MM.1S (cell line): ENCODE measurements around the gene JUN.

ENCODE experiments used
- EZH2 ChIP-seq: fragments of 300-600 bp; sonication (generic); optimal IDR thresholded peaks from 2 replicates; pipeline ENCODE3; 2017; ENCODE audit warnings: low read depth, mild to moderate bottlenecking, antibody characterized with exemption, low read length, mixed read lengths
- EZH2phosphoT487 ChIP-seq: fragments of 300-600 bp; sonication (generic); IDR thresholded peaks from 2 replicates; pipeline ENCODE4 v1.6.1; 2018; ENCODE audit warnings: antibody characterized with exemption, low read length
- TF ChIP-seq, protein P1 (sequence below): fragments of 300-600 bp; sonication (generic); IDR thresholded peaks from 2 replicates; pipeline ENCODE4 v1.5.1; 2016; ENCODE audit warnings: antibody characterized with exemption, low read length, mixed read lengths

DNA sequence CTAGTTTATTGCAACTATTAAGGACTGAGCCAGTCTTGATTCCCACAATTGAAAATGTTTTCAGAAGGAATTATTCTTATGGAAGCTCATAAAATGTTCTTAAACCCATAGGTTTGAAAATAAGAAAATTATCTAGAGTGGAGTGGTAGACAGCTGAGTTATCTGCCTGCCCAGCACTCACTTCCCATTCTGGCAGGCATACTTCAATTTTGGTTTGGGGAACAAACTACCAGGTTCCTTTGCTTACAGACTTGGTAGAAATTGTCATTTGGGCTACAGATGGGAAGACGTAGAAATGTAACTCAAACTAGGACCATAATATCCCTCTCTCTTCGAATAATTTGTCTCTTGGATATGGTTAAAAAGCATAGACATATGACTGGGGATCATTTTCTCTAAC is 18.4 kb downstream of the JUN start:
- TF ChIP-seq, protein P1, sequence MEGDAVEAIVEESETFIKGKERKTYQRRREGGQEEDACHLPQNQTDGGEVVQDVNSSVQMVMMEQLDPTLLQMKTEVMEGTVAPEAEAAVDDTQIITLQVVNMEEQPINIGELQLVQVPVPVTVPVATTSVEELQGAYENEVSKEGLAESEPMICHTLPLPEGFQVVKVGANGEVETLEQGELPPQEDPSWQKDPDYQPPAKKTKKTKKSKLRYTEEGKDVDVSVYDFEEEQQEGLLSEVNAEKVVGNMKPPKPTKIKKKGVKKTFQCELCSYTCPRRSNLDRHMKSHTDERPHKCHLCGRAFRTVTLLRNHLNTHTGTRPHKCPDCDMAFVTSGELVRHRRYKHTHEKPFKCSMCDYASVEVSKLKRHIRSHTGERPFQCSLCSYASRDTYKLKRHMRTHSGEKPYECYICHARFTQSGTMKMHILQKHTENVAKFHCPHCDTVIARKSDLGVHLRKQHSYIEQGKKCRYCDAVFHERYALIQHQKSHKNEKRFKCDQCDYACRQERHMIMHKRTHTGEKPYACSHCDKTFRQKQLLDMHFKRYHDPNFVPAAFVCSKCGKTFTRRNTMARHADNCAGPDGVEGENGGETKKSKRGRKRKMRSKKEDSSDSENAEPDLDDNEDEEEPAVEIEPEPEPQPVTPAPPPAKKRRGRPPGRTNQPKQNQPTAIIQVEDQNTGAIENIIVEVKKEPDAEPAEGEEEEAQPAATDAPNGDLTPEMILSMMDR: no peak
- TF ChIP-seq EZH2phosphoT487: no peak
- no peak for TF ChIP-seq EZH2
